GM23338 (cell line): ENCODE data around the gene FOXN4.

Experiments
- CREB1 ChIP-seq: fragments of 250-450 bp; sonication (Bioruptor Pico); IDR thresholded peaks from 2 replicates; pipeline ENCODE4 v1.5.0; 2020; ENCODE audit warnings: low read depth, mild to moderate bottlenecking, moderate library complexity
- CTCF ChIP-seq, 2 experiments: fragments of 200-600 bp in 1 of 2; sonication (generic) in 1 of 2; conservative IDR thresholded peaks; 2 replicates each; pipeline versions ENCODE4 v1.5.1 to v1.6.1; 2016 to 2017; ENCODE audit warnings: antibody characterized with exemption in 2 of 2, low read depth in 2 of 2, mild to moderate bottlenecking in 2 of 2, moderate library complexity in 1 of 2
- ETS1 ChIP-seq: IDR thresholded peaks from 2 replicates; pipeline ENCODE4 v1.6.1; 2016; ENCODE audit warnings: antibody characterized with exemption
- EZH2 ChIP-seq: fragments of 200-600 bp; sonication (generic); IDR thresholded peaks from one replicate; pipeline ENCODE4 v1.8.0; 2017; ENCODE audit warnings: antibody characterized with exemption, mild to moderate bottlenecking, low read depth; ENCODE audit not compliant: unreplicated experiment
- EZH2phosphoT487 ChIP-seq: fragments of 200-600 bp; sonication (generic); IDR thresholded peaks from one replicate; pipeline ENCODE4 v1.8.1; 2018; ENCODE audit warnings: antibody characterized with exemption; ENCODE audit not compliant: unreplicated experiment
- NANOG ChIP-seq: IDR thresholded peaks from 2 replicates; pipeline ENCODE4 v1.6.1; 2016; ENCODE audit warnings: antibody characterized with exemption, borderline replicate concordance
- POLR2AphosphoS5 ChIP-seq: IDR thresholded peaks from 2 replicates; pipeline ENCODE4 v1.6.1; 2016; ENCODE audit warnings: antibody characterized with exemption, low read depth
- REST ChIP-seq: IDR thresholded peaks from one replicate; pipeline ENCODE4 v1.6.1; 2018; ENCODE audit warnings: antibody characterized with exemption; ENCODE audit not compliant: unreplicated experiment
- ZNF331 ChIP-seq: fragments of 250-450 bp; sonication (Bioruptor Pico); IDR thresholded peaks from 2 replicates; pipeline ENCODE4 v1.5.0; 2020; ENCODE audit warnings: low read depth, mild to moderate bottlenecking, moderate library complexity

GRCh38 chr12:109234012-109234411 lies 75.1 kb downstream of the FOXN4 start:
- TF ChIP-seq POLR2AphosphoS5 (no peak), CTCF (conservative IDR thresholded peaks at IDR 0.05; ENCODE audit: low read depth in 2 of 2) (no peak), EZH2phosphoT487 (no peak), CREB1 (CRISPR knock-in tag) (no peak), ETS1 (no peak), EZH2 (no peak), REST (no peak), NANOG (no peak), ZNF331 (CRISPR knock-in tag) (no peak)
